ENCODE results near the gene CUTC.
A peak's percentile ranks its signal among the peaks of the same experiment; 100 is the strongest.

Gene CUTC

DNA sequence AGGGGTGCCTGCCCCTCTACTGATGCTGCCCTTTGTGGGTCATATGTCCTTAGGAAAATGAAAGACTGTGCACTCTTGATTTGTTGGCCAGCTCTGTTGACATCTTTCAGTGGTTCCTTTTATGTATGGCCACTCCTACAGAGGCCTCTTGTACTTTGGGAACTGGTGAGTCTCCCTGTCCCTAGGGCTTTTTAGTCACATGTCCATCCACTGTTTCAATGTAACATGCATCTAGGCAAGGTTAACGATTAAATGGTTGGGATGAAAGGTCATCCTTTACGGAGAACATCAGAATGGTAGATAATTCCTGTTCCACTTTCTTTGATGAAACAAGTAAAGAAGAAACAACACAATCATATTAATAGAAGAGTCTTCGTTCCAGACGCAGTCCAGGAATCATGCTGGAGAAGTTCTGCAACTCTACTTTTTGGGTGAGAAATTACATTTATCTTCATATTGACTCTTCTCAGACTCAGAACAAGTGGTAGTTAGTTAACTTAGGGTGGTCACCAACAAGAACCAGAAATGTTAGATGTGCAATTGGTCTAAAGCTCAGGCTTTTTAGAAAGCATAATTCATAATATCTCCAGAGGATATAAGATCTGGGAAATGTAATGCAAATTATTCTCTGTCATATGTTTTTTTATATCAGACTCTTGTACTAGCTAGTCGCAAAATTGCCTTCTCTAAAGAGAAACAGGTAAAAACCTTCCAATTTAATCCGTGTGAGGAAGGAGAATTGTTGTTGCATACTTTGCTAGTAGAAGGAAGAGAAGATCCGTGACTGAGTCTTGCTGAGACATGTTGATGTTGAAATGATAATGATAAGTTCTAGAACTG is 50.6 kb downstream of the CUTC start, which contains the start of gene ABCC2:
Gene ABCC2, plus strand, starts transcription at position 194 of the 840 bp plus-strand sequence. Its CDS starts 205 bp downstream, at position 399.
- DNase-seq (ENCODE audit: insufficient read length, low spot score), result no peak
- no peak for FAIRE-seq
- TF ChIP-seq POLR2A (IDR thresholded peaks at IDR 0.05; ENCODE audit: low read depth, low read length), result no peak

DNA sequence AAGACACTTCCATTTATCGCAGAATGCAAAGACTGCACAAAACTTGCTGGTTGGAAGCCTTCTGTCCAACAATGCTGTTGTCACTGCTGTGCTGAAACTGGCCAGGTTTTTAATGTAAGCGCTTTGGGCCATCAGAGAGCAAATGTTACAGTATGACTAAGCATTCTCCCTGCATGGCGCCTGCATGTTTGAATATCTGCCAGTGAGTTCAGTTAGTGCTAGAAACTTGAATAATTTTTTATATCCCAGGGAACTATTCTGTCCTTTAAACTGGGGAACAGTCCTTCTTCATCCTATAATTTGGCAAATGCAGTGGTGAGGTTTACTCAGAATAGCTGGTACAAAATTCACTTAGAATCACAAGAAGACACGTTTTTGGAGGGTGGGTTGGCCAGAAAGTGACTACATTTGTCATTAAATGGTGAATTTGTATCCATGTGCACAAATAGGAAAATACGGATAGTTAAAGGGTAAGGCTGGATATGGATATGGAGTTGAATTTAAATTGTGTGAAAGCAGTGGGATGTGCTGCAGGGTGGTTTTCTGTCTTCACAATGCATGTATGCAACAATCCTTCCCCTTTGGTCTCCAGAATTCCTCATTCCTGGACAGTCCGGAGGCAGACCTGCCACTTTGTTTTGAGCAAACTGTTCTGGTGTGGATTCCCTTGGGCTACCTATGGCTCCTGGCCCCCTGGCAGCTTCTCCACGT is 52.1 kb downstream of the CUTC start:
- DNase-seq (ENCODE audit: insufficient read length, low spot score) (no peak), FAIRE-seq (peak; percentile 75)
- no peak for TF ChIP-seq POLR2A (IDR thresholded peaks at IDR 0.05; ENCODE audit: low read depth, low read length)

DNA sequence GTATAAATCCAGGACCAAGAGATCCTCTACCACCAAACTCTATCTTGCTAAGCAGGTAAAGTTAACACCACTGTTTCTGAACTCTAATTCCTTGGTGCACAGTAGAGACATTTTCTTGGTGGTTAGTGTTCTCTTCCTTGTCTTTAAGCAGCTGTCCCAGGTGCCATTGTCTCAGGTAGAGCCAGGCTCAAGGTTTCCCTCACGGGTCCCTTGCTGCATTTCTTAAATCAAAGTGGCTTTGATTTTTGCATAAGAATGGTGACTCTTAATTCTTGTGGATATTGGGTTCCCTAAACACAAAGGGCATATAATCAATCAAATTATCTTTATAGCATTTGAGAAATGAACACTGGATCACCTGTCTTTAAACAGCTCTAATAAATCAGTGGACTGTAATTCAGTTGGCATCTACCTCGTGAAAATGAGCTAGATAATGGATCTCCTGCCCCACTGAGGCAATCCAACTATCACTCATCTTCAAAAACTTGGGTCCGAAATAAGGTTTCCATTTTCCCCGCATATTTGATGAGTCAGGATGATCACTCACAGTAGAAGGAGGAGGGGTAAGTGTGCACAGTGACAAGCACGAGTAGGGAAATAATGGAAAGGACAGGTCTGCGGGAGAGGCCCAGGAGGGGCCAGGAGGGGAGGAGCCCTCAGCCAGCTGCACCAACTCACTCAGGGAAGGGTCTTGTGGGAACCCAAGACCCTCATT is 52.9 kb downstream of the CUTC start:
- DNase-seq (ENCODE audit: insufficient read length, low spot score), result no peak
- FAIRE-seq, result no peak
- TF ChIP-seq POLR2A (IDR thresholded peaks at IDR 0.05; ENCODE audit: low read depth, low read length), result no peak

DNA sequence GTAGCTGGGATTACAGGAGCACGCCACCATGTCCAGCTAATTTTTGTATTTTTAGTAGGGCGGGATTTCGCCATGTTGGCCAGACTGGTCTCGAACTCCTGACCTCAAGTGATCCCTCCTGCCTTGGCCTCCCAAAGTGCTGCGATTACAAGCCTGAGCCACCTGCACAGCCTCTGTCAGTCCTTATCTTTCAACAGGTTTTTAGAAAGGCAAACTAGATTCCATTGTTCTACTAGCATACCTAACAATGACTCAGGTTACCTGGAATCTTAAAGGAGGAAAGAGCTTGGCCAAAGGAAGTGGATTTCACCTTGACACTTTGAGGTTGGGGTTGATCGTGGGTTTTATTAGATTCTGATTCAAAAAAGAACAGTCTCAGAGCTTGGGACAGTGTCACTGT is 53.6 kb downstream of the CUTC start:
- FAIRE-seq (no peak), DNase-seq (ENCODE audit: insufficient read length, low spot score) (no peak)
- TF ChIP-seq POLR2A (IDR thresholded peaks at IDR 0.05; ENCODE audit: low read depth, low read length), result no peak

DNA sequence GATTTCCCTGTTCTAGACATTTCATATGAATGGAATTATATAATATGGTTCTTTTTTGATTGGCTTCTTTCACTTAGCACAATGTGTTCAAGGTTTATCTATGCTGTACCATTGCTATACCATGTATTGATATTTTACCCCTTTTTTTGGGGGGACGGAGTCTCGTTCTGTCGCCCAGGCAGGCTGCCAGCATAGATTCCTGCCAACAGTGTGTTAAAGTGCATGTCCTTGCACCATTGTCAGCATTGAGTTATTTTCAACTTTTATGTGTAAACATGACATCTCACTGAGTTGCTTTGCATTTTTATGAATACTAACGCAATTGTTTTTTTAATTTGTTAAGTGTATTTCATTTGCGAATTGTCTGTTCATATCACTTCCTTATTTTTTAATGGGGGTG is 55.3 kb downstream of the CUTC start:
- no peak for TF ChIP-seq POLR2A (IDR thresholded peaks at IDR 0.05; ENCODE audit: low read depth, low read length)
- FAIRE-seq (no peak), DNase-seq (ENCODE audit: insufficient read length, low spot score) (no peak)

DNA sequence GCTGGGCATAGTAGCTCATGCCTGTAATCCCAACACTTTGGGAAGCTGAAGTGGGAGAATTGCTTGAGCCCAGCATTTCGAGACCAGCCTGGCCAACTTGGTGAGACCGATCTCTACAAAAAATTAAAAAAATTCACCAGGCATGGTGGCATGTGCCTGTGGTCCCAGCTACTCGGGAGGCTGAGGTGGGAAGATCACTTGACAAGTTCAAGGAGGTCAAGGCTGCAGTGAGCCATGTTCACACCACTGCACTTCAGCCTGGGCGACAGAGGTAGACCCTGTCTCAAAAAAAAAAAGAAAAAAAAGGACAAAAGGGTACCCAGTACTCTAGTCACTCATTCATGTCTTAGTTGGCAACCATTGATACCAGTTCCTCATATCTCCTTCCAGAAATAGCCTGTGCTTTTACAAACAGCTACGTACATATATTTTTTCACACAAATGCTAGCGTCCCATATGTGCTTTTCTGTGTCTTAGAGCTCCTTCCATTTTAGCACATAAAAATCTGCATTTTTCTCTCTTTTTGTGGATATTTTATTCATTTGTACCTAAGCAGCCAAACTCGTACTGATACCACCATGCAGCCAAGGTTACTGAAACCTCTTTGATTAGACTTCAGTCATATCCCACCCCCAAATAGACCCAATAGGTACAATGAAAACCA is 55.9 kb downstream of the CUTC start:
- TF ChIP-seq POLR2A (IDR thresholded peaks at IDR 0.05; ENCODE audit: low read depth, low read length), result no peak
- DNase-seq (ENCODE audit: insufficient read length, low spot score), result no peak
- FAIRE-seq, result no peak

DNA sequence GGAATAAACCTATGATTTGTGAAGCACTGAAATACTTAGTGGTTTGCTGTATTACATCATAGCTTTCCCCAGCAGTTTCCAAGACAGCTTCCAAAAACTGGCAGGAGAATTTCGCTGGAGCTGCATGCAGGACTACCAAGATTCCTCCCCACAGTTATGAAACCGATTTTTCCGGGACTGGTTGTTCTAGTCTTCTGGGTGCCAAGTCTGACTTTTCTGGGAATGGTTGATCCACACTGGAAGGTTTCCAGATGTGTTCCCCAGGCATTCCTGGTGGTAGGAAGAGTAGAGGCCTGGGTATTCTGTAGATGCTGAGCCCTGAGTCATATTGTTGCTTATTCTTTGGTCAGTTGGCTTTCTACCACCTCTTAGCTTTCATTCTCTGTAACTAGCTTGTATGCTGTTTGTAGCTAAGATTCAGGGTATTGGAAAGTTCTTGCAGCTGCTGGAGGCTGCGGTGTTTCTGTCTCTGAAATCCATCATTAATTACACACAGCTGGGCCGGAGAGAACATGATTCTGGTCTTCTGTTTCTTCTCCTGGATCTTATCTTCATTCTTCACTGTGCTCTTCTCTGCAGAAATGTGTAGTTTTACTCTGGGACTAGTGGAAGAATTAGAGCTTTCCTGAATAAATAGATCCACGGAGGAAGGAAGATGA is 56.7 kb downstream of the CUTC start:
- DNase-seq (ENCODE audit: insufficient read length, low spot score), result no peak

DNA sequence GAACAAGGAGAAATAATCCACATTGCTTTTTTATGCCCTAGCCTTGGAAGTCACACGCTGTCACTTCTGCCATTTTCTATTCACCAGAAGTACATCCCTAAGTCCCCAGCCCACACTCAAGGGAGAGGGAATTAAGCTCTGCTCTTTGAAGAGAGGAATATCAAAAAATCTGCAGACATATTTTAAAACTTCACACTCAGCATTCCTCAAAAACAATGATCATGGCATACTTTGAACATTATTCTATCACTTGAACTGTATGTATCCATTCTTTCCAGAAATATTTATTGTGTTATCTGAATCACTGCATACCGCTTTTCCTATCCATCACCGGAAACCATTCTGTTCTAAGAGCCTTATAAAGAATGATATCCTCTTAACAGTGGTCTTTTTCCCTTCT is 59.8 kb downstream of the CUTC start:
- DNase-seq (ENCODE audit: insufficient read length, low spot score) (no peak), FAIRE-seq (no peak)
- no peak for TF ChIP-seq POLR2A (IDR thresholded peaks at IDR 0.05; ENCODE audit: low read depth, low read length)

More for the DNA sequence above, 56.7 kb downstream of the CUTC start:
- TF ChIP-seq POLR2A (IDR thresholded peaks at IDR 0.05; ENCODE audit: low read depth, low read length), result no peak
- FAIRE-seq, result no peak

DNA sequence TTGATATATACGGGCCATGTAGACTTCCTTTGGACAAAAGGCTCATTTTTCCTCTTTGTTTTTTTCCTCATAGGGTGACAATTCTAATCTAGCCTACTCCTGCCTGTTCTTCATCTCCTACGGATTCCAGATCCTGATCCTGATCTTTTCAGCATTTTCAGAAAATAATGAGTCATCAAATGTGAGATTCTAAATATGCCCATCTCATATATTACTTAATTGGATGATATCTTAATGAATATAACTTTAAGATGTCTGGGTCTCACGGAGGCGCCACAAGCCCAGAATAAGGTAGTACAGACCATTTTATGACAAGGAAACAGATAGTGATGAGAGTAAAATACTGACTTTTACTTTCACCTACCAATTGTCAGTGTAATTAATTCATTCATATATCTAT is 61.8 kb downstream of the CUTC start:
- no peak for FAIRE-seq
- no peak for TF ChIP-seq POLR2A (IDR thresholded peaks at IDR 0.05; ENCODE audit: low read depth, low read length)
- no peak for DNase-seq (ENCODE audit: insufficient read length, low spot score)

DNA sequence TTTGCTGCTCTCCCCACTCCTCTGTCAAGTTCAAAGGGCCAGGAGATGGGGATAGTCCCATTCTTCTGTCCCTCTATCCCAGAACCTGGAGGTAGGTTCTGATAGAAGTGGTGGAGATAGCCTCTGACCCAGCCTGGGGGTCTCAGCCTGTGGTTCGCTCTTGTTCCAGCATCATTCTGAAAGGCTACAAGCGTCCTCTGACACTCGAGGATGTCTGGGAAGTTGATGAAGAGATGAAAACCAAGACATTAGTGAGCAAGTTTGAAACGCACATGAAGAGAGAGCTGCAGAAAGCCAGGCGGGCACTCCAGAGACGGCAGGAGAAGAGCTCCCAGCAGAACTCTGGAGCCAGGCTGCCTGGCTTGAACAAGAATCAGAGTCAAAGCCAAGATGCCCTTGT is 64.9 kb downstream of the CUTC start:
- DNase-seq (ENCODE audit: insufficient read length, low spot score) (no peak), FAIRE-seq (no peak)
- no peak for TF ChIP-seq POLR2A (IDR thresholded peaks at IDR 0.05; ENCODE audit: low read depth, low read length)

DNA sequence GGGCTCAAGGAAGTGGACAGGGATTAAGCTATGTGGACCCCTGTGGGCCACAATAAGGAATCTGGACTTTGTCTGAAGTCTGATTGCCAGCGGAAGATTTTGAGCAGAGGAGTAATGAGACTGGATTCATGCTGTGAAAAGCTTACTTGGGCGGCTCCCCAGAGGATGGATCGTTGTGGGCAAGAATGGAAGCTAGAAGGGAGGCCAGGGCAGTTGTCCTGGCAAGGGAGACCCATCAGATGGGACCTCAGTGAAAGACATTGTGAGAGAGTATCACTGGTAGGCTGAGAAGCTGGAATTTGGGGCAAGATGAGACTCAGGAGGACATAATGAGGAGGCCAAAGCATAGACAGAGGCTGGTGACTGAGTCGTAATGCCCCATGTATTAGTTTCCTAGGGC is 66.0 kb downstream of the CUTC start:
- TF ChIP-seq POLR2A (IDR thresholded peaks at IDR 0.05; ENCODE audit: low read depth, low read length), result no peak
- FAIRE-seq, result no peak
- DNase-seq (ENCODE audit: insufficient read length, low spot score), result no peak

DNA sequence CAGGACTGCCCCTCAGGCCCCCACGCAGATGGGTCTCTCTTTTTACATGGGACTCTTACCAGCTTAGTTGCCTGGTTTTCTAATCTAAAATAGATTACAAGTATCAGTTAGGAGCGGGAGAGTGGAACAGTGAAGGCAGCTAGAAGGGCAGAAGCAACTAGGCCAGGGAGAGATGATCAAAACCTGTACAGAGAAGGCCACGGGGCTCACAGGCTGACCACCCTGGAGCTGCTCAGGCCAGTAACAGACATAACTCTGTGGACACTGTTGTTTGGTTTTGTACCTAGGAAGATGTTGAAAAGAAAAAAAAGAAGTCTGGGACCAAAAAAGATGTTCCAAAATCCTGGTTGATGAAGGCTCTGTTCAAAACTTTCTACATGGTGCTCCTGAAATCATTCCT is 66.9 kb downstream of the CUTC start:
- no peak for TF ChIP-seq POLR2A (IDR thresholded peaks at IDR 0.05; ENCODE audit: low read depth, low read length)
- no peak for FAIRE-seq
- DNase-seq (ENCODE audit: insufficient read length, low spot score), result no peak

DNA sequence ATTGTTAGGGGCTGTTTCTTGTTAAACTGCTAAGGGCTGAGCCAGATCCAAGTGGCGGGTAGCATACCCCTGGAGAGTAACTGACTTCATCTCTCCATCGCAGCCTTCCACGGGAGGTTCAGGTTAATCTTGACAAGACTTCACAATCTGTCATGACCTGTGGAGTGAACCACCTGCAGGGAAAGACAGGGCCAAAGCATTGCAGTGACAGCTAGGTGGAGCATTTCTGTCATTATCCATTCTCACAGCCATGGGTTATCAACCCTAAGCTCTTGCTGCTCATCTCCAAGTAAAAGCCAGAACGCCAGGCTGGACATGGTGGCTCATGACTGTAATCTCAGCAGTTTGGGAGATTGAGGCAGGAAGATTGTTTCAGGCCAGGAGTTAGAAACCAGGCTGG is 67.6 kb downstream of the CUTC start:
- no peak for DNase-seq (ENCODE audit: insufficient read length, low spot score)
- no peak for FAIRE-seq
- TF ChIP-seq POLR2A (IDR thresholded peaks at IDR 0.05; ENCODE audit: low read depth, low read length), result no peak

Measured in H54 (cell line).